Prostate gland (tissue), 2 donors: ENCODE results near the gene DNMT1. TPM values are rescaled to one million over a fixed set of nuclear protein-coding genes. Genes with fewer than 3 reads are reported as not detected.

Experiments
- DNase-seq: peaks from one replicate; pipeline ENCODE4 v3.0.0-alpha.2; 2019; ENCODE audit warnings: low spot score
- H3K27ac ChIP-seq, 2 donors: fragments of 200-600 bp; sonication (generic); 2 replicates each; pipeline ENCODE4 v1.5.1; 2017 to 2019
- H3K27me3 ChIP-seq: fragments of 200-600 bp; sonication (generic); replicated peaks from 2 replicates; pipeline ENCODE4 v1.5.1; 2019; ENCODE audit not compliant: insufficient read depth
- H3K36me3 ChIP-seq, 2 donors: fragments of 200-600 bp; sonication (generic); 1 replicate in 1 of 2; 2 replicates in 1 of 2; pipeline versions ENCODE4 v1.5.1 to v1.8.1; 2017 to 2019
- H3K4me1 ChIP-seq: fragments of 200-600 bp; sonication (generic); replicated peaks from 2 replicates; pipeline ENCODE4 v1.5.1; 2019
- H3K4me3 ChIP-seq, 2 donors: fragments of 200-600 bp; sonication (generic); 2 replicates each; pipeline ENCODE4 v1.5.1; 2017 to 2019
- H3K9me3 ChIP-seq: fragments of 200-600 bp; sonication (generic); 2 replicates; pipeline ENCODE4 v1.5.1; 2017
- CTCF ChIP-seq, 4 experiments: fragments of 200-600 bp in 2 of 4; fragments of 450-650 bp in 2 of 4; sonication (generic) in 2 of 4; IDR thresholded peaks; 1 replicate in 3 of 4; 2 replicates in 1 of 4; pipeline ENCODE4 v1.5.1; 2016 to 2019; ENCODE audit warnings: antibody characterized with exemption in 4 of 4, mild to moderate bottlenecking in 2 of 4, moderate library complexity in 2 of 4
- POLR2A ChIP-seq: fragments of 450-650 bp; IDR thresholded peaks from one replicate; pipeline ENCODE4 v1.6.1; 2016; ENCODE audit warnings: antibody characterized with exemption, mild to moderate bottlenecking
- POLR2AphosphoS5 ChIP-seq: sonication (generic); formaldehyde crosslinking; IDR thresholded peaks from one replicate; pipeline ENCODE4 v1.6.1; 2017; ENCODE audit warnings: antibody characterized with exemption
- WGBS: methylation state at CpG from one replicate; pipeline ENCODE4 v1.1.5; 2018; 5-methylcytosine and 5-hydroxymethylcytosine counted together
- intact Hi-C: fragments of 100-400 bp; cut with DNase I; formaldehyde crosslinking; loops from one replicate; pipeline ENCODE4 v1.14.2; 2022
- total RNA-seq, 2 donors: library from RNA; depleted of rRNA; stranded (reverse); fragments of >200 nt; gene quantifications; one replicate each; pipeline ENCODE4 v1.1.0, GENCODE V29; 2016

Gene DNMT1
- total RNA-seq, 2 donors from 2014 or later = 29.9 to 50.0 TPM

DNA sequence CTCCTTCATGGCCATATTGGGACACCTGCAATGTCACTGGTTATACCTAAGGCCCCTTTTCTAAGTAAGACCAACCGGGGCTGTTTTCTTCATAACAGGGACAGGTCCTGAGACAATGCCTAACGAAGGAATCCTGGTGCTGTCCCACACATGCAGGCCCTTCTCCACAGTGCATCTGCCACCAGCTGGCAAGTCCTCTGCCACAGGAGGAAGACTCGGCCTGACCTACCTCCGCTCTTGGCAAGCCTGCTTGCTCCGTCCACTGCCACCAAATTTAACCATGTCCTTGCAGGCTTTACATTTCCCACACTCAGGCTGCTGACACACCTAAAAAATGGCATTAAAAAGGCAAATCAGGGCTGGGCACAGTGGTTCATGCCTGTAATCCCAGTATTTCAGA lies 43.2 kb downstream of the DNMT1 start:
- no peak overlapping the region for H3K27ac ChIP-seq
- H3K36me3 ChIP-seq = peaks cover 3 to 6% of the 10 kb centered on the region in 2 donors
- H3K9me3 ChIP-seq = no peaks in the 10 kb centered on the region
- H3K4me1 ChIP-seq = no peaks in the 10 kb centered on the region
- DNase-seq = no peak
- WGBS = 86% methylated on average over 5 of the region's 5 CpGs
- TF ChIP-seq CTCF (IDR thresholded peaks at IDR 0.05) (no peak), POLR2A (no peak), POLR2AphosphoS5 (no peak)
- intact Hi-C loops = no loop called here
- H3K27me3 ChIP-seq = no peaks in the 10 kb centered on the region
- H3K4me3 ChIP-seq = no peak overlapping the region

DNA sequence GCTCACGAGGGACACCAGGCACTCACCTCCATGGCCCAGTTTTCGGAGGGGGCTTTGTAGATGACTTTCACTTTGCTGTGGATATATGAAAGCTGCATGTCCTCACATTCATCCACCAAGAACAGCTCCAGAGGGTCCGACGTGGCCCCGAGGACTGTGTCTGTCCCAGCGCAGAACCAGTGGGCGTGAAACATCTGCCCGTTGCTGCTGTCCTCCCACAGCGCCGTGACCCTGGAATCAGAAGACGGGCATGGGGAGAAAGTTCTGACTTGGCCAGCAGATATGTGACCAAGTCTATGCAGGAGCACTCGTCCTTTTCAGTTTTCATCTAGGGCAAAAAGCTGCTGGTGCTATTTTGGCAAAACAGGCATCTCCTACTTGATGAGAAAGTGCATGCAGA lies 45.3 kb downstream of the DNMT1 start:
- H3K27me3 ChIP-seq = no peaks in the 10 kb centered on the region
- no peak for TF ChIP-seq CTCF (IDR thresholded peaks at IDR 0.05)
- no peak for TF ChIP-seq POLR2A
- TF ChIP-seq POLR2AphosphoS5 = no peak
- H3K27ac ChIP-seq = no peak overlapping the region
- H3K4me1 ChIP-seq = no peaks in the 10 kb centered on the region
- no peak overlapping the region for H3K4me3 ChIP-seq
- H3K9me3 ChIP-seq = no peaks in the 10 kb centered on the region
- H3K36me3 ChIP-seq = peaks cover 6 to 14% of the 10 kb centered on the region in 2 donors
- no peak for DNase-seq
- WGBS = 94% methylated on average over 12 of the region's 12 CpGs
- intact Hi-C loops = no loop called here

DNA sequence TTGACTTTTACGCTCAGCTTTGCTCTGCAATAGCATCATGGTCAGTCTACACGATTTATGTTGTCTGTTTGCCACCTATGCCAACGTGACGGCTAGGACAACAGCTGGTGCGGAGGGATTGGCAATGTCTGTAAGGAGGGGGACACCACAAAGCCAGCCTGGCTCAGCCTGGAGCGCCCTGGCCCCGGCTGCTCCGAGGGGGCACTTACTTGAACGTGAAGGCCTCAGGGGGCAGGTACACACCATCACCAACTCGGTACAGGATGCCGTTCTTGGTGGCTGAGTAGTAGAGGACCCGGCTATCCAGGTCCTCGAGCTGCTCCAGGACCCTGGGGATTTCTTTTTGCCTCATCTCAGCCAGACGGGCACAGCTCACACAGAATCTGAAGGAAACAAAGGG lies 48.6 kb downstream of the DNMT1 start:
- peaks cover 9 to 20% of the 10 kb centered on the region in 2 donors for H3K36me3 ChIP-seq
- no peak overlapping the region for H3K27ac ChIP-seq
- no peak for TF ChIP-seq CTCF (IDR thresholded peaks at IDR 0.05)
- no peak for TF ChIP-seq POLR2A
- TF ChIP-seq POLR2AphosphoS5 = no peak
- DNase-seq = no peak
- no peaks in the 10 kb centered on the region for H3K4me1 ChIP-seq
- H3K4me3 ChIP-seq = no peak overlapping the region
- 96% methylated on average over 14 of the region's 14 CpGs for WGBS
- intact Hi-C loops = no loop called here
- no peaks in the 10 kb centered on the region for H3K27me3 ChIP-seq
- H3K9me3 ChIP-seq = no peaks in the 10 kb centered on the region

- WGBS = 91% methylated on average over 10 of the region's 10 CpGs
- DNase-seq = no peak
- Histone ChIP-seq H3K36me3 (peaks cover 11 to 20% of the 10 kb centered on the region in 2 donors), H3K4me3 (no peak overlapping the region), H3K27me3 (no peaks in the 10 kb centered on the region), H3K9me3 (no peaks in the 10 kb centered on the region), H3K27ac (no peak overlapping the region), H3K4me1 (no peaks in the 10 kb centered on the region)
- intact Hi-C loops = no loop called here
- no peak for TF ChIP-seq CTCF (IDR thresholded peaks at IDR 0.05)
- TF ChIP-seq POLR2AphosphoS5 = no peak
- no peak for TF ChIP-seq POLR2A
Observed at GRCh38 chr19:10145031-10145430, 49.7 kb downstream of the DNMT1 start.

GRCh38 chr19:10144361-10144760 lies 50.4 kb downstream of the DNMT1 start:
- Histone ChIP-seq H3K36me3 (peaks cover 11 to 20% of the 10 kb centered on the region in 2 donors), H3K27me3 (no peaks in the 10 kb centered on the region), H3K4me1 (no peaks in the 10 kb centered on the region), H3K4me3 (no peak overlapping the region), H3K9me3 (no peaks in the 10 kb centered on the region), H3K27ac (no peak overlapping the region)
- intact Hi-C loops = no loop called here
- TF ChIP-seq CTCF (IDR thresholded peaks at IDR 0.05) (no peak), POLR2A (no peak), POLR2AphosphoS5 (no peak)
- no peak for DNase-seq
- WGBS = 95% methylated on average over 10 of the region's 10 CpGs
